Activated T-helper 17 cell treated with anti-CD3 and anti-CD28 coated beads, Interleukin-2, amount 50 U/mL, for 72 hours (primary cell): ENCODE data around the gene CDK16. TPM values are rescaled to one million over a fixed set of nuclear protein-coding genes. Genes with fewer than 3 reads are reported as not detected.
A peak's percentile ranks its signal among the peaks of the same experiment; 100 is the strongest.
"Not testable (repeated sequence)": the region's sequence is repeated elsewhere in the genome, so short reads cannot be mapped to it uniquely, and the experiment has no call there.

ENCODE experiments used
- ATAC-seq: fragments of 150-1000 bp; cut with Tn5 transposase; replicated peaks from 2 replicates; pipeline ENCODE4 v1.10.0; 2021; ENCODE audit warnings: mild to moderate bottlenecking, moderate library complexity
- H3K27ac Mint-ChIP-seq: one replicate; pipeline ENCODE4 v1.8.0; 2022; ENCODE audit warnings: mixed read lengths
- H3K27me3 Mint-ChIP-seq: one replicate; pipeline ENCODE4 v1.8.0; 2022; ENCODE audit warnings: mixed read lengths
- H3K36me3 Mint-ChIP-seq: one replicate; pipeline ENCODE4 v1.8.0; 2022; ENCODE audit warnings: low read depth, mild to moderate bottlenecking, mixed read lengths
- H3K4me1 Mint-ChIP-seq: one replicate; pipeline ENCODE4 v1.8.0; 2022; ENCODE audit warnings: mixed read lengths
- H3K4me3 Mint-ChIP-seq: one replicate; pipeline ENCODE4 v1.8.0; 2022; ENCODE audit warnings: mild to moderate bottlenecking, mixed read lengths
- H3K9me3 Mint-ChIP-seq: one replicate; pipeline ENCODE4 v1.8.0; 2022; ENCODE audit warnings: mixed read lengths
- total RNA-seq, 2 donors: library from RNA; stranded (reverse); gene quantifications; one replicate each; pipeline ENCODE4 v1.2.3, GENCODE V29; 2022

The CDK16 gene
- total RNA-seq, 2 donors from 2014 or later, result 58.3 to 71.5 TPM

DNA sequence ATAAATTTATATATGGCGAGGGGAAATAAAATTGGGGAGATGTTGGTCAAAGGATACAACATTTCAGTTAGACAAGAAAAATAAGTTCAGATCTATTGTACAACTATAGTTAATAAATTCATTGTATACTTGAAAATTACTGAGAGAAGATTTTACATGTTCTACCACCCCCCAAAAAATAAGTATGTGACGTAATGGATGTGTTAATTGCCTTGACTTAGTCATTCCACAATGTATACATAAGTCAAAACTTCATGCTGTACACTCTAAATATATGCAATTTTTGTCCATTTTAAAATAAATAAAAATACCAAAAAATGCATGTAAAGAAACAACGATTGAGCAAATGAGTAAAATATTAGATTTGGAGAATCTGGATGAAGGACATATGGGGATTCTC is 16.1 kb downstream of the CDK16 start:
- no peak for ATAC-seq
- peak overlapping the region; percentile 94 for H3K27ac Mint-ChIP-seq
- no peaks in the 10 kb centered on the region for H3K27me3 Mint-ChIP-seq
- peak overlapping the region; percentile 83 for H3K4me3 Mint-ChIP-seq
- no peaks in the 10 kb centered on the region for H3K9me3 Mint-ChIP-seq
- peaks cover 11% of the 10 kb centered on the region for H3K4me1 Mint-ChIP-seq
- peaks cover 19% of the 10 kb centered on the region for H3K36me3 Mint-ChIP-seq

DNA sequence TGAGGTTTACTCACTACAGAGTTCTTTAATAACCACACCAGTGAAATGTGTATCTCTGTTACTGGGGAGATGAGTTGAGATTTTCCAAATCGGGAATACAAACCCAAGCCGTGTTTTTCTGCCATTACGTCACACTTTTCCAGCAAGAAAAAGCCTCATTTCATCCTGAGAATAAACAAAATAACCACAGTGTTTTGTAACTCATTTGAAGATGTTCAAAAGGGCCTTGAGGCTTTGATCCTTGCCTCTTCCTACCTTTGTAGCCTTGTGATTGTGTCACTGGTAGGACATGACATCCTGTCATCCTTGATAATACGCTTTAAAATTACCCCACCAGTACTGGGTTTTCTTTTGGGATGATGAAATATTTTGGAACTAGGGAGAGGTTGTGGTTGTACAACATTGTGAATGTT is 17.2 kb downstream of the CDK16 start:
- Mint-ChIP-seq H3K27me3 (no peaks in the 10 kb centered on the region), H3K4me1 (peaks cover 6% of the 10 kb centered on the region), H3K9me3 (no peaks in the 10 kb centered on the region), H3K36me3 (peaks cover 22% of the 10 kb centered on the region), H3K27ac (peak overlapping the region; percentile 28), H3K4me3 (peak overlapping the region; percentile 83)
- no peak for ATAC-seq

DNA sequence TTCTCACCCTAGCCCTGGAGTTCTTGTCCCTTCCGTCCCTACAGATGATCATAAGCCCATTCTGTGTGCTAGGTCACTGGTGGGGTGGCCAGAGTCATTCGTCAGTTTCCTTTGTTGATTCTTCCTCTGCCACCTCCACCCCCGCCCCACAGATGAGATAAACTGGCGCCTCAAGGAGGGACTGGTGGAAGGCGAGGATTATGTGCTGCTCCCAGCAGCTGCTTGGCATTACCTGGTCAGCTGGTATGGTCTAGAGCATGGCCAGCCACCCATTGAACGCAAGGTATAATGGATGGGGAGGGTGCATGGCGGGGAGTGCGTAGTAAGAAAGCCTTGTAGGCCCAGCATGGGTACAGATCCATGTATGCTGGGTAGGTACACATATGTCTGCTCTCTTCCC is 20.7 kb downstream of the CDK16 start:
- no peaks in the 10 kb centered on the region for H3K27me3 Mint-ChIP-seq
- H3K27ac Mint-ChIP-seq, result no peak overlapping the region
- no peaks in the 10 kb centered on the region for H3K9me3 Mint-ChIP-seq
- peaks cover 32% of the 10 kb centered on the region for H3K36me3 Mint-ChIP-seq
- no peak for ATAC-seq
- H3K4me3 Mint-ChIP-seq, result no peak overlapping the region
- H3K4me1 Mint-ChIP-seq, result peaks cover 6% of the 10 kb centered on the region

DNA sequence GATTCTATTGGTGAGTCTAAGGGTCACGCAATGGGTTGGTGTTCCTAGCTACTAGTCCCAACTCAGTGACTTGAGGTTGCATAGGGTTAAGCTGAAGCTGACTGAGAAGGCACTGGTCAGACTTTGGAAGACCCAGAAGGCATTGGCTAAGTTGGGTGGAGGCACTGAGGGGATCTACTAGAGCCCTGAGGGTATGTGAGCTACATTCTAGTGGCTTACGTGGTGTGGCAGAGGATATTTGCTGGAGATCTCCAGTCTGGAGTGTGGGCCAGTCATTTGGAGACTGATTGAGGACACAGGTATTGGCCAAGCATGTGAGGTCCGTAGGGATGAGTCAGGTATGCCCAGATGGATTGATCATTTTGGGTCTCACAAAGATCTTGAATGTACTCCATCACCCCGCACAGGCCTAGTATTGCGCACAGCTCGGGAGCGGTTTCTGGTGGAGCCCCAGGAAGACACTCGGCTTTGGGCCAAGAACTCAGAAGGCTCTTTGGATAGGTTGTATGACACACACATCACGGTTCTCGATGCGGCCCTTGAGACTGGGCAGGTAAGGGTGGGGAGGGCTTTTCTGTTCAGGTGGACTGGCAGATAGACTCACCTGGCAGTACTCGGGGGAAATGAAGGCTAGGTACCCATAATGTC is 21.5 kb downstream of the CDK16 start:
- Mint-ChIP-seq H3K36me3 (peaks cover 34% of the 10 kb centered on the region), H3K4me3 (no peak overlapping the region), H3K27me3 (no peaks in the 10 kb centered on the region), H3K27ac (no peak overlapping the region), H3K4me1 (peaks cover 6% of the 10 kb centered on the region), H3K9me3 (no peaks in the 10 kb centered on the region)
- ATAC-seq, result no peak

DNA sequence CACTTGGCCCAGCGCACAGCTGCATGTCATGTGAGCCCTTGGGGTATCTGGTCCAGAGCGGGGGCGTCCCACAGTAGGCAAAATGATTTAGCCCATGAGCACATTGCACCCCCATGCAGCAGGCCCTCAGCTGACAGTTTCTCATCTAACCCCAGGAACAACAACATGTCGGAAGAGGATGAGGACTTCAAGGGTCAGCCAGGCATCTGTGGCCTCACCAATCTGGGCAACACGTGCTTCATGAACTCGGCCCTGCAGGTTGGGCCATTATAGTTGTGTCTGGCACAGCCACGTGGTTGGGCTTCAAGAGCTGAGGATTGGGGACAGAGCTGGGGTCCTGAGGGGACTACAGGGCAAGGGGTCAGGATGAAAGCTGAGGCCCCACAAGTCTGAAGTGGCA is 22.1 kb downstream of the CDK16 start:
- no peak overlapping the region for H3K4me3 Mint-ChIP-seq
- no peaks in the 10 kb centered on the region for H3K9me3 Mint-ChIP-seq
- no peak overlapping the region for H3K27ac Mint-ChIP-seq
- H3K27me3 Mint-ChIP-seq, result no peaks in the 10 kb centered on the region
- peaks cover 35% of the 10 kb centered on the region for H3K36me3 Mint-ChIP-seq
- peaks cover under 1% of the 10 kb centered on the region for H3K4me1 Mint-ChIP-seq
- no peak for ATAC-seq

DNA sequence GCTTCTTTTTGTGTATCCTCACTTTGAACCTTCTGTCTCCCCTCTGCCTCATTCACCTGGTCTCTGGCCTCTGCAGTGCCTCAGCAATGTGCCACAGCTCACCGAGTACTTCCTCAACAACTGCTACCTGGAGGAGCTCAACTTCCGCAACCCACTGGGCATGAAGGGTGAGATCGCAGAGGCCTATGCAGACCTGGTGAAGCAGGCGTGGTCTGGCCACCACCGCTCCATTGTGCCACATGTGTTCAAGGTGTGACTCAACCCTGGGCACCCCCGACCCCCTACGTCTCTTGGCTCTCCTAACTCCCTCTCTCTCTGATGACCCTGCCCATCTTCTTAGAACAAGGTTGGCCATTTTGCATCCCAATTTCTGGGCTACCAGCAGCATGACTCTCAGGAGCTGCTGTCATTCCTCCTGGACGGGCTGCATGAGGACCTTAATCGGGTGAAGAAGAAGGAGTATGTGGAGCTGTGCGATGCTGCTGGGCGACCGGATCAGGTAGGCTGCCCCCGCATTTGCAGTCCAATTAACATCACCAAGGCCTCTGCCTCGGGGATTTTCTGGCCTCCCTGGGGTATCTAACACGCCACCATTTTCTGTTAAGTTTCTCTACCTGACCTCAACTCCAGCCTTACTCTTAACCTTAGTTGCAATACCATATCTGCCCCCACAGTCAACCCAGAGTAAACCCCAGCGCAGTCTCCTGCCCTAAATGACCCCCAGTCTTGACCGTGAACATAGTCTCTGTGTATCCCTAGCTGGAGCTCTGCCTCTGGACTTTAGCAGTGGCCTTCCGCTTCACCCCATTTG is 22.9 kb downstream of the CDK16 start:
- H3K36me3 Mint-ChIP-seq, result peaks cover 43% of the 10 kb centered on the region
- H3K4me1 Mint-ChIP-seq, result no peaks in the 10 kb centered on the region
- no peak for ATAC-seq
- H3K27me3 Mint-ChIP-seq, result no peaks in the 10 kb centered on the region
- H3K9me3 Mint-ChIP-seq, result no peaks in the 10 kb centered on the region
- no peak overlapping the region for H3K27ac Mint-ChIP-seq
- H3K4me3 Mint-ChIP-seq, result no peak overlapping the region

DNA sequence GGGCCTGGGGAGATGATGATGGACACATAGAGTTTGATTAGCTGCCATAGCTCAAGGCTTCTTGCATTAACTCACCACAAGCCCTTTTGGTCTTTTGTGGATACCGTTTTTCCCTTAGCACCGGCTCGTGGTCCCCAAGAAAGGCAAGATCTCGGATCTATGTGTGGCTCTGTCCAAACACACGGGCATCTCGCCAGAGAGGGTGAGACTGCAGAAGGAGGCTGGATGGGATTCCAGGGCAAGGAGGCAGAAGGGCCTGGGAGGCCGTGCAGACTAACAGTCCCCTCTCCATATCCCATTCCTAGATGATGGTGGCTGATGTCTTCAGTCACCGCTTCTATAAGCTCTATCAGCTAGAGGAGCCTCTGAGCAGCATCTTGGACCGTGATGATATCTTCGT is 23.8 kb downstream of the CDK16 start:
- ATAC-seq, result no peak
- Mint-ChIP-seq H3K4me3 (no peak overlapping the region), H3K27me3 (no peaks in the 10 kb centered on the region), H3K9me3 (no peaks in the 10 kb centered on the region), H3K36me3 (peaks cover 47% of the 10 kb centered on the region), H3K4me1 (no peaks in the 10 kb centered on the region), H3K27ac (no peak overlapping the region)

DNA sequence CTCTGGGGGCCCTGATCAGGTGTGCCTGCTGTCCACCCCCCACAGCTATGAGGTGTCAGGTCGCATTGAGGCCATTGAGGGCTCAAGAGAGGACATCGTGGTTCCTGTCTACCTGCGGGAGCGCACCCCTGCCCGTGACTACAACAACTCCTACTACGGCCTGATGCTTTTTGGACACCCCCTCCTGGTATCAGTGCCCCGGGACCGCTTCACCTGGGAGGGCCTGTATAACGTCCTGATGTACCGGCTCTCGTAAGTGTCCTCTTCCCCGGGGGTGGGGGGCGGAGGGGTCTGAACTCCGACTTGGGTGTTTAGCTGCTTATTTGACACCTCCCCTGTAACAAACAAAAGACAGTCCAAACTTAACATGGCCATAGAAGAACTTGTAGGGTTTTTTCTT is 24.9 kb downstream of the CDK16 start:
- no peaks in the 10 kb centered on the region for H3K27me3 Mint-ChIP-seq

DNA sequence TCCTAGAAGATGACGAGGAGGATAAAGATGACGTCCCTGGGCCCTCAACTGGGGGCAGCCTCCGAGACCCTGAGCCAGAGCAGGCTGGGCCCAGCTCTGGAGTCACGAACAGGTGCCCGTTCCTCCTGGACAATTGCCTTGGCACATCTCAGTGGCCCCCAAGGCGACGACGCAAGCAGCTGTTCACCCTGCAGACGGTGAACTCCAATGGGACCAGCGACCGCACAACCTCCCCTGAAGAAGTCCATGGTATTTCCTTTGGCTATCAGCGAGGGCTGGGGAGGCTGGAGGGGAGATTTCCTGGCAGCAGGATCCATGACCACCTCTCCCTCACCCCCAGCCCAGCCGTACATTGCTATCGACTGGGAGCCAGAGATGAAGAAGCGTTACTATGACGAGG is 26.2 kb downstream of the CDK16 start:
- Mint-ChIP-seq H3K27ac (no peak overlapping the region), H3K4me3 (no peak overlapping the region), H3K4me1 (peaks cover 11% of the 10 kb centered on the region), H3K36me3 (peaks cover 61% of the 10 kb centered on the region), H3K27me3 (no peaks in the 10 kb centered on the region), H3K9me3 (no peaks in the 10 kb centered on the region)
- ATAC-seq, result no peak

More for the DNA sequence above, 24.9 kb downstream of the CDK16 start:
- Mint-ChIP-seq H3K4me3 (no peak overlapping the region), H3K36me3 (peaks cover 57% of the 10 kb centered on the region), H3K27ac (no peak overlapping the region), H3K4me1 (peaks cover 4% of the 10 kb centered on the region), H3K9me3 (no peaks in the 10 kb centered on the region)
- ATAC-seq, result no peak

DNA sequence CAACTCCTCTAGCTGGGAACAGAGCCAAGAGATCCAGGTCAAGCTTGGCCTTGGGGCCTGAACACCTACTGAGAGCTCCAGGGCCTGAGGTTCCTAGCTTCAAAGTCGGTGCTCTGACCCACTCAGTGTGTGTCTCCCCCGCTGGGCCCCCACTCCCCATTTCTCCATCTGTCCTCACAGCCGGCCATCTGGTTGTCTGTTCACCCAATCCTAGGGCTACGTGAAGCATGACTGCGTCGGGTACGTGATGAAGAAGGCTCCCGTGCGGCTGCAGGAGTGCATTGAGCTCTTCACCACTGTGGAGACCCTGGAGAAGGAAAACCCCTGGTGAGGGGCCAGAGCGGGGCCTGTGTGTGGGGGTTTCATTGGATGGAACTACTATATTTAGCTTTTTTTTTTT is 26.7 kb downstream of the CDK16 start:
- Mint-ChIP-seq H3K4me3 (no peak overlapping the region), H3K27me3 (no peaks in the 10 kb centered on the region), H3K27ac (no peak overlapping the region), H3K9me3 (no peaks in the 10 kb centered on the region), H3K4me1 (peaks cover 14% of the 10 kb centered on the region), H3K36me3 (peaks cover 57% of the 10 kb centered on the region)
- no peak for ATAC-seq

DNA sequence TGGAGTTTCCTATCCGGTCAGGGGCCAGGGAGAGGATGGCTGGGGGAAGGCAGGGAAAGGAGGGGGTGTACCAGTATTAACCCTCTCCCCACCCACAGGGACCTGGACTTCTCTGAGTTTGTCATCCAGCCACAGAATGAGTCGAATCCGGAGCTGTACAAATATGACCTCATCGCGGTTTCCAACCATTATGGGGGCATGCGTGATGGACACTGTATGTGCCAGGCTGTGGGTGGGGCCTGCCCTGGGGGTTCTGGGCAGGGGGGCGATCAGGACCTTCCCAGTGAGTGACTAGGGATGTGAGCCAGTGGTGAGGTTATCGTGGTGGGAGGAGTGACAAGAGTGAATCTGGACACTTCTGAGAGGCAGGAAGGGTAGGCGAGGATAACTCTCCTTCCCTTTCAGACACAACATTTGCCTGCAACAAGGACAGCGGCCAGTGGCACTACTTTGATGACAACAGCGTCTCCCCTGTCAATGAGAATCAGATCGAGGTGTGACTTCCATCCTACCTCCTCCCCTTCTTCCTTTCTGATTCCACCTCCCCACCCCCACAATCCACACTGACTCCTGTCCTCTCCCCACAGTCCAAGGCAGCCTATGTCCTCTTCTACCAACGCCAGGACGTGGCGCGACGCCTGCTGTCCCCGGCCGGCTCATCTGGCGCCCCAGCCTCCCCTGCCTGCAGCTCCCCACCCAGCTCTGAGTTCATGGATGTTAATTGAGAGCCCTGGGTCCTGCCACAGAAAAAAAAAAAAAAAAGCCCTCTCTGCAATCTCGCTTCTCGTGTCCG is 28.9 kb downstream of the CDK16 start:
- Mint-ChIP-seq H3K4me3 (peak overlapping the region; percentile 22), H3K36me3 (peaks cover 37% of the 10 kb centered on the region), H3K27me3 (no peaks in the 10 kb centered on the region), H3K4me1 (peaks cover 14% of the 10 kb centered on the region), H3K9me3 (no peaks in the 10 kb centered on the region), H3K27ac (peak overlapping the region; percentile 51)
- ATAC-seq, result peak; percentile 72

DNA sequence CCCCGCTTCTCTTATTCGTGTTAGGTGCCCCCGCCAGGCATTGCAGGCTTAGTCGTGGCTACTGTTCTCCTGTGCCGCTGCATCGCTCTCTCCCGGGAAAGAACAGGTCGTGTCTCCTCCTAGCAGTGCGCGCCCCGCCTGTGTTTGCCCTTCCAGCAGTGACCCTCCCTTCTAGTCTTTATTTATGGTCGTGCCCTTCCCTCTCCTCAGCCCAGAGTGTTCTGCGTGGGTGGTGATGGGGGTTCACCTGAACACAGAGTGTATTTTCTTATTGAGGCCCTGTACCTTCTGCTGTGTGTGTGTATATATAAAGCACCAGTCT is 29.5 kb downstream of the CDK16 start:
- Mint-ChIP-seq H3K4me1 (peaks cover 14% of the 10 kb centered on the region), H3K27me3 (no peaks in the 10 kb centered on the region), H3K9me3 (no peaks in the 10 kb centered on the region), H3K27ac (peak overlapping the region; percentile 51), H3K4me3 (peak overlapping the region; percentile 22), H3K36me3 (peaks cover 37% of the 10 kb centered on the region)
- no peak for ATAC-seq

DNA sequence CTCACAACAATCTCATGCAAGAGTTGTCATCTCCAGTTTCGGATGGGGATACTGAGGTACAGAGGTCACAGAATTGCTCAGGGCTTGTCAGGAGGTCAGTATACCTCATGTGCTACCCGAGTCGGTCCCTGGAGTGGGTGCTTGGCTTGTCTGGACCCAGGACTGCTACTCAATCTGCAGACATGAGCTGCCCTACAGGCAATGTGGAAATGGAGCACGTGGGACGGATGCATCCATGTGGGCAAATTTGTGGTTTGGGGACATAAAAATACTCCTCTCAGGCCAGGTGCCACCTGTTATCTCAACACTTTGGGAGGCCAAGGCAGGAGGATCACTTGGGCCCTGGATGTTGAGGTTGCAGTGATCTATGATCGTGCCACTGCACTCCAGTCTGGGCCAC is 30.1 kb downstream of the CDK16 start:
- peaks cover 14% of the 10 kb centered on the region for H3K4me1 Mint-ChIP-seq
- H3K4me3 Mint-ChIP-seq, result no peak overlapping the region
- H3K36me3 Mint-ChIP-seq, result peaks cover 35% of the 10 kb centered on the region
- no peaks in the 10 kb centered on the region for H3K9me3 Mint-ChIP-seq
- no peak for ATAC-seq
- H3K27me3 Mint-ChIP-seq, result no peaks in the 10 kb centered on the region
- H3K27ac Mint-ChIP-seq, result no peak overlapping the region

DNA sequence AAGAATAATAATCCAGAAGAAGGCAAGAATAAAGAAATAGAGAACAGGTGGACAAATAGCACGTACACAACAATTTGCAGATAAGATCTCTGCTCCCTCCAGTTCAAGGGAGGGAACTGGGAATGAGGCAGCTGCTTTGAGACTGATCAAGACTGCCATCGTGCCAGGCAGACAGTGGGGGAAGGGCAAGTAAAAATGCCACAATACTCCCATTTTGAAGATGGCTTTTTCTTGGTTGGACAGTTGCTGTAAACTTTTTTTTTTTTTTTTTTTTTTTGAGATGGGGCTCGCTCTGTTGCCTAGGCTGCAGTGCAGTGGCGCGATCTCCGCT is 31.5 kb downstream of the CDK16 start:
- no peaks in the 10 kb centered on the region for H3K27me3 Mint-ChIP-seq
- peak overlapping the region; percentile 93 for H3K27ac Mint-ChIP-seq
- no peak for ATAC-seq
- peaks cover 14% of the 10 kb centered on the region for H3K4me1 Mint-ChIP-seq
- H3K9me3 Mint-ChIP-seq, result no peaks in the 10 kb centered on the region
- H3K36me3 Mint-ChIP-seq, result peaks cover 27% of the 10 kb centered on the region
- no peak overlapping the region for H3K4me3 Mint-ChIP-seq

DNA sequence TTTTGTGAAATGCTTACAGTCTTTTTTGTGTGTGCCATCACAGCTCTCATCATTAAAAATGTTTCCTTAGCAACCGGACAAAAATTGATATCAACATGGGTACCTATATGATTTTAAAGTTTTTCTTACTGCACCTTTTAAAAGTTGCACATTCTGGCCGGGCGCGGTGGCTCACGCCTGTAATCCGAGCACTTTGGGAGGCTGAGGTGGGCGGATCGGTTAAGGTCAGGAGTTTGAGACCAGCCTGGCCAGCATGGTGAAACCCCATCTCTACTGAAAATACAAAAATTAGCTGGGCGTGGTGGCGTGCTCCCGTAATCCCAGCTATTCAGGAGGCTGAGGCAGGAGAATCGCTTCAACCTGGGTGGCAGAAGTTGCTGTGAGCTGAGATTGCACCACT is 39.1 kb downstream of the CDK16 start:
- ATAC-seq, H3K27ac Mint-ChIP-seq, H3K27me3 Mint-ChIP-seq, H3K4me1 Mint-ChIP-seq, H3K4me3 Mint-ChIP-seq, H3K36me3 Mint-ChIP-seq, H3K9me3 Mint-ChIP-seq: not testable (repeated sequence)
